ENCODE measurements around the gene BBS9.

Gene BBS9

DNA sequence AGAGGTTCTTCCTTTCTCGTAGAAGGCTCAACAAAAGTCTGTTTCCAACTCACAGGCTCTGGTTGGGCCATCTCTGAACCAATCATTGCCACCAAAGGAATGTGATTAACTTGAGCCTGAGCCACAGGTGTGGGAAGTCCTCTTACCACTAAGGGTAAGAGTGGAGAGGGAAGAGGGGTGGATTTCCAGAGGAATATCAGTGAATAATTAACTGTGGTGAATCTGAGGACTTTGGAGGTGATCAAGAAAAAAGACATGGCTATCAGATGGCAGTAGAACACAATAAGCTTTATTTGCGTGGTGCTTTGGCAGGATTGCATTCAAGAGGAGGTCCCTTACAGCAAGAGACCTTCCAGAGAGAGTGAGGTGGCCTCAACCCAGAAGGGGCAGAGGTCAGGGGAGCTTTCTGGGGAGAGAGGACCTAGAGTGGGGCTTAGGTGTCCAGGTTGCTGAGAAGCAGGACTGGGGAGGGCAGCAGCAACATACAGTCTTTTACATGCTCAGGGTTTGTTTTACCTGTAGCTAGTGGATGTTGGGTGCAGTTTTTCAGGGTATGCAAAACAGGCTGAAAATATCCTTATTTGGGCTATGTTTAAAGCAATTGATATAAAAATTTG lies 61.4 kb downstream of the BBS9 start:
- Histone ChIP-seq H3K4me1 (ENCODE audit: control insufficient read depth in 5 of 5, insufficient read depth in 5 of 5, low read length in 5 of 5) (peaks cover 0 to 6% (median 0%) of the 10 kb centered on the region in 5 donors), H3K27ac (ENCODE audit: low read depth, low read length) (no peak overlapping the region), H3K27me3 (ENCODE audit: control insufficient read depth in 5 of 5, insufficient read depth in 4 of 5, low read length in 5 of 5) (no peaks in the 10 kb centered on the region), H3K4me3 (ENCODE audit: low read depth in 1 of 5, low read length in 5 of 5) (no peak overlapping the region), H3K9me3 (ENCODE audit: control insufficient read depth in 5 of 5, low read length in 5 of 5) (peaks cover 0 to 5% (median 0%) of the 10 kb centered on the region in 5 donors), H3K9ac (ENCODE audit: low read length in 5 of 5) (no peak overlapping the region), H3K36me3 (ENCODE audit: control insufficient read depth in 5 of 5, insufficient read depth in 5 of 5, low read length in 5 of 5) (peaks cover 0 to 3% (median 0%) of the 10 kb centered on the region in 5 donors)

GRCh38 chr7:33191340-33191739 lies 62.0 kb downstream of the BBS9 start:
- Histone ChIP-seq H3K9me3 (ENCODE audit: control insufficient read depth in 5 of 5, low read length in 5 of 5) (peaks cover 0 to 5% (median 0%) of the 10 kb centered on the region in 5 donors), H3K27me3 (ENCODE audit: control insufficient read depth in 5 of 5, insufficient read depth in 4 of 5, low read length in 5 of 5) (no peaks in the 10 kb centered on the region), H3K27ac (ENCODE audit: low read depth, low read length) (no peak overlapping the region), H3K36me3 (ENCODE audit: control insufficient read depth in 5 of 5, insufficient read depth in 5 of 5, low read length in 5 of 5) (peaks cover 0 to 3% (median 0%) of the 10 kb centered on the region in 5 donors), H3K9ac (ENCODE audit: low read length in 5 of 5) (no peak overlapping the region), H3K4me3 (ENCODE audit: low read depth in 1 of 5, low read length in 5 of 5) (no peak overlapping the region), H3K4me1 (ENCODE audit: control insufficient read depth in 5 of 5, insufficient read depth in 5 of 5, low read length in 5 of 5) (peaks cover 0 to 6% (median 0%) of the 10 kb centered on the region in 5 donors)

DNA sequence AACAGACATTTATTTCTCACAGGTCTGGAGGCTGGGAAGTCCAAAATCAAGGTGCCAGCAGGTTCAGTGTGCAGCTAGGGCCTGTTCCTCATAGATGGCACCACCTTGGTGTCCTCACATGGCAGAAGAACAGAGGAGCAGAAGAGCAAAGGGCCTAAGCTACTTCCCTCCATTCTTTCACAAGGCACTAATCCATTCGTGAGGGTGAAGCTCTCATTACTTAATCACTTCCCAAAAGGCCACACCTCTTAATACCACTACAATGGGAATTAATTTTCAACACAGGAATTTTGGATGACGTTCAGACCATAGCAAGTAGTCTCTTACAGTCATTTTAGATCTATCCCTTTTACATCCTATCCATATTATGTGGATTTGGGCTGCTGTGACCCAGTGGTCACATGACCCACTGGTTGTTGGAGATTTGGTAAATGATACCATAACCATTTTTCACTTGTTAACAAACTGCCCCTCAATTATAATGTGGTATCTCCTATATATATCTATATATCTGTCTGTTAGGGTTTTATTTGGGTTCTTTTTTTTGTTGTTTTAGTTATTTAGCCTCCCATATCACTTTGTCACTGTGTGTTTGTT lies 63.4 kb downstream of the BBS9 start:
- H3K4me1 ChIP-seq (ENCODE audit: control insufficient read depth in 5 of 5, insufficient read depth in 5 of 5, low read length in 5 of 5): peaks cover 0 to 6% (median 0%) of the 10 kb centered on the region in 5 donors
- H3K36me3 ChIP-seq (ENCODE audit: control insufficient read depth in 5 of 5, insufficient read depth in 5 of 5, low read length in 5 of 5): peaks cover 0 to 3% (median 0%) of the 10 kb centered on the region in 5 donors
- no peaks in the 10 kb centered on the region for H3K27me3 ChIP-seq (ENCODE audit: control insufficient read depth in 5 of 5, insufficient read depth in 4 of 5, low read length in 5 of 5)
- H3K9me3 ChIP-seq (ENCODE audit: control insufficient read depth in 5 of 5, low read length in 5 of 5): peaks cover 0 to 5% (median 0%) of the 10 kb centered on the region in 5 donors
- H3K27ac ChIP-seq (ENCODE audit: low read depth, low read length): no peak overlapping the region
- no peak overlapping the region for H3K4me3 ChIP-seq (ENCODE audit: low read depth in 1 of 5, low read length in 5 of 5)
- no peak overlapping the region for H3K9ac ChIP-seq (ENCODE audit: low read length in 5 of 5)

DNA sequence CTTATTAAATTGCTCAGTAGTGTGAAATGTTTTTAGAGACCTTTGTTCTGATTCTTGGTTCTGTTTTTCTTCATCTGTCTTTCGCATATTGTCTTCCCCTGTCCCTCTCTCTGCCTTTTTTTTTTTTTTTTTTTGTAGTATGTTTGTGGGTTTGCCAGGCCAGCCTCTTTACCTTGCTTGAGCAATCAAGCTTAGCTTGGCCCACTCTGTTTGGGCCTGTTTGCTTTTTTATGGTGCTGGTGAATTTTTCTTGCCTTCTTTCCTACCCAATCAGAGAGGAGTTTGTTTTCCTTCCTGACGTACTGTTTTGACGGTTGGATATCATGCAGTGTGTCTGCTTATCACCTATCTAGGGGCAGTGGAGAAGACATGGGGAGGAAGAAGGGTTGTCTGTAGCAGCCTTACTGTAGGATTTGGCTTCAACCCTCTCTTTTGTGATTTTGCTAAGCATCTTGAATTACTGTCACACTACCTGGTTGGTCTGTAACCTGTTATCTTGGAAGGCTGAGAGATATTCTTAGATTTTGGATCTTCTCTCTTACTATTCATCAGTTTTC lies 64.0 kb downstream of the BBS9 start:
- H3K9ac ChIP-seq (ENCODE audit: low read length in 5 of 5): no peak overlapping the region
- H3K27me3 ChIP-seq (ENCODE audit: control insufficient read depth in 5 of 5, insufficient read depth in 4 of 5, low read length in 5 of 5): no peaks in the 10 kb centered on the region
- H3K9me3 ChIP-seq (ENCODE audit: control insufficient read depth in 5 of 5, low read length in 5 of 5): peaks cover 0 to 5% (median 0%) of the 10 kb centered on the region in 5 donors
- H3K36me3 ChIP-seq (ENCODE audit: control insufficient read depth in 5 of 5, insufficient read depth in 5 of 5, low read length in 5 of 5): peaks cover 0 to 3% (median 0%) of the 10 kb centered on the region in 5 donors
- H3K4me1 ChIP-seq (ENCODE audit: control insufficient read depth in 5 of 5, insufficient read depth in 5 of 5, low read length in 5 of 5): peaks cover 0 to 6% (median 0%) of the 10 kb centered on the region in 5 donors
- no peak overlapping the region for H3K27ac ChIP-seq (ENCODE audit: low read depth, low read length)
- H3K4me3 ChIP-seq (ENCODE audit: low read depth in 1 of 5, low read length in 5 of 5): no peak overlapping the region

DNA sequence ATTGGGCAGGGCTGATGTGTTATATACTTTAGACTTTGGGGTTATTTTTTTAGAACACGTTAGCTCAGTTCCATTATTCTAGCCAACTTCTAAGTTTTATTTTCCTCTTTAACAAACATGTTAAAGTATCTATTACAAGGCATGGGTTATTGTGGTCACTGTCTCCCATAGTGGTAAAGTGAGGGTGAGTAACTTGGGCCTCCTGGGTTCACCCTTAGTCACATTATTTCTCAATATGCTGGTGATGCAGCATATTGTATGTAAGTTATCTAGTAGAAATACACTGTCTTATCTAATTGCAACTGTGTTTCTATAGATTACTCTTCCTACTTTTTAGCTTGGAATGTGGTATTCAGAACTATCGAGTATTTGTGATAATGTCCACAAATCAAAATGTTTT lies 65.9 kb downstream of the BBS9 start:
- no peak overlapping the region for H3K9ac ChIP-seq (ENCODE audit: low read length in 5 of 5)
- no peaks in the 10 kb centered on the region for H3K27me3 ChIP-seq (ENCODE audit: control insufficient read depth in 5 of 5, insufficient read depth in 4 of 5, low read length in 5 of 5)
- no peak overlapping the region for H3K4me3 ChIP-seq (ENCODE audit: low read depth in 1 of 5, low read length in 5 of 5)
- H3K4me1 ChIP-seq (ENCODE audit: control insufficient read depth in 5 of 5, insufficient read depth in 5 of 5, low read length in 5 of 5): peaks cover 0 to 6% (median 0%) of the 10 kb centered on the region in 5 donors
- peaks cover 0 to 3% (median 0%) of the 10 kb centered on the region in 5 donors for H3K36me3 ChIP-seq (ENCODE audit: control insufficient read depth in 5 of 5, insufficient read depth in 5 of 5, low read length in 5 of 5)
- no peak overlapping the region for H3K27ac ChIP-seq (ENCODE audit: low read depth, low read length)
- H3K9me3 ChIP-seq (ENCODE audit: control insufficient read depth in 5 of 5, low read length in 5 of 5): peaks cover 0 to 5% (median 0%) of the 10 kb centered on the region in 5 donors

GRCh38 chr7:33196221-33196620 lies 66.9 kb downstream of the BBS9 start:
- H3K9ac ChIP-seq (ENCODE audit: low read length in 5 of 5): no peak overlapping the region
- peaks cover 0 to 5% (median 0%) of the 10 kb centered on the region in 5 donors for H3K9me3 ChIP-seq (ENCODE audit: control insufficient read depth in 5 of 5, low read length in 5 of 5)
- H3K36me3 ChIP-seq (ENCODE audit: control insufficient read depth in 5 of 5, insufficient read depth in 5 of 5, low read length in 5 of 5): peaks cover 0 to 3% (median 0%) of the 10 kb centered on the region in 5 donors
- H3K27ac ChIP-seq (ENCODE audit: low read depth, low read length): no peak overlapping the region
- peaks cover 0 to 2% (median 0%) of the 10 kb centered on the region in 5 donors for H3K4me1 ChIP-seq (ENCODE audit: control insufficient read depth in 5 of 5, insufficient read depth in 5 of 5, low read length in 5 of 5)
- H3K4me3 ChIP-seq (ENCODE audit: low read depth in 1 of 5, low read length in 5 of 5): no peak overlapping the region
- no peaks in the 10 kb centered on the region for H3K27me3 ChIP-seq (ENCODE audit: control insufficient read depth in 5 of 5, insufficient read depth in 4 of 5, low read length in 5 of 5)

GRCh38 chr7:33200282-33200681 lies 70.9 kb downstream of the BBS9 start:
- Histone ChIP-seq H3K9me3 (ENCODE audit: control insufficient read depth in 5 of 5, low read length in 5 of 5) (no peaks in the 10 kb centered on the region), H3K4me3 (ENCODE audit: low read depth in 1 of 5, low read length in 5 of 5) (no peak overlapping the region), H3K27me3 (ENCODE audit: control insufficient read depth in 5 of 5, insufficient read depth in 4 of 5, low read length in 5 of 5) (no peaks in the 10 kb centered on the region), H3K9ac (ENCODE audit: low read length in 5 of 5) (no peak overlapping the region), H3K4me1 (ENCODE audit: control insufficient read depth in 5 of 5, insufficient read depth in 5 of 5, low read length in 5 of 5) (no peaks in the 10 kb centered on the region), H3K27ac (ENCODE audit: low read depth, low read length) (no peak overlapping the region), H3K36me3 (ENCODE audit: control insufficient read depth in 5 of 5, insufficient read depth in 5 of 5, low read length in 5 of 5) (no peaks in the 10 kb centered on the region)

- no peaks in the 10 kb centered on the region for H3K27me3 ChIP-seq (ENCODE audit: control insufficient read depth in 5 of 5, insufficient read depth in 4 of 5, low read length in 5 of 5)
- no peak overlapping the region for H3K27ac ChIP-seq (ENCODE audit: low read depth, low read length)
- H3K9ac ChIP-seq (ENCODE audit: low read length in 5 of 5): no peak overlapping the region
- no peaks in the 10 kb centered on the region for H3K9me3 ChIP-seq (ENCODE audit: control insufficient read depth in 5 of 5, low read length in 5 of 5)
- no peak overlapping the region for H3K4me3 ChIP-seq (ENCODE audit: low read depth in 1 of 5, low read length in 5 of 5)
- H3K4me1 ChIP-seq (ENCODE audit: control insufficient read depth in 5 of 5, insufficient read depth in 5 of 5, low read length in 5 of 5): no peaks in the 10 kb centered on the region
- no peaks in the 10 kb centered on the region for H3K36me3 ChIP-seq (ENCODE audit: control insufficient read depth in 5 of 5, insufficient read depth in 5 of 5, low read length in 5 of 5)
Measured at GRCh38 chr7:33201821-33202220, 72.5 kb downstream of the BBS9 start.

DNA sequence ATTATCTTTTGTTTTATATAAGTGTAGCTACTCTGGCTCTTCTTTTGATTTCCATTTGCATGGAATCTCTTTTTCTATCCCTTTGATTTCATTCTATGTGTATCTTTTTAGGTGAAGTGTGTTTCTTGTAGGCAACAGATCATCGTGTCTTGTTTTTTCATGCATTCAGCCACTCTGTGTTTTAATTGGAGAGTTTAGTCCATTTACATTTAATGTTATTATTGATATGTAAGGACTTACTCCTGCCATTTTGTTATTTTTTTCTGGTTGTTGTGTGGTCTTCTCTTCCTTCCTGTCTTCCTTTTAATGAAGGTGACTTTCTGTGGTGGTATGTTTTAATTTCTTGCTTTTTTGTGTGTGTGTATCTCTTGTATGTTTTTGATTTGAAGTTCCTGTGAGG lies 81.6 kb downstream of the BBS9 start:
- no peaks in the 10 kb centered on the region for H3K27me3 ChIP-seq (ENCODE audit: control insufficient read depth in 5 of 5, insufficient read depth in 4 of 5, low read length in 5 of 5)
- no peak overlapping the region for H3K27ac ChIP-seq (ENCODE audit: low read depth, low read length)
- H3K9me3 ChIP-seq (ENCODE audit: control insufficient read depth in 5 of 5, low read length in 5 of 5): peaks cover 0 to 27% (median 18%) of the 10 kb centered on the region in 5 donors
- H3K9ac ChIP-seq (ENCODE audit: low read length in 5 of 5): no peak overlapping the region
- no peak overlapping the region for H3K4me3 ChIP-seq (ENCODE audit: low read depth in 1 of 5, low read length in 5 of 5)
- H3K4me1 ChIP-seq (ENCODE audit: control insufficient read depth in 5 of 5, insufficient read depth in 5 of 5, low read length in 5 of 5): no peaks in the 10 kb centered on the region
- H3K36me3 ChIP-seq (ENCODE audit: control insufficient read depth in 5 of 5, insufficient read depth in 5 of 5, low read length in 5 of 5): peaks cover 0 to 4% (median 2%) of the 10 kb centered on the region in 5 donors

GRCh38 chr7:33212144-33212543 lies 82.8 kb downstream of the BBS9 start:
- Histone ChIP-seq H3K27me3 (ENCODE audit: control insufficient read depth in 5 of 5, insufficient read depth in 4 of 5, low read length in 5 of 5) (no peaks in the 10 kb centered on the region), H3K4me1 (ENCODE audit: control insufficient read depth in 5 of 5, insufficient read depth in 5 of 5, low read length in 5 of 5) (no peaks in the 10 kb centered on the region), H3K27ac (ENCODE audit: low read depth, low read length) (no peak overlapping the region), H3K36me3 (ENCODE audit: control insufficient read depth in 5 of 5, insufficient read depth in 5 of 5, low read length in 5 of 5) (peaks cover 0 to 4% (median 2%) of the 10 kb centered on the region in 5 donors), H3K4me3 (ENCODE audit: low read depth in 1 of 5, low read length in 5 of 5) (no peak overlapping the region), H3K9ac (ENCODE audit: low read length in 5 of 5) (no peak overlapping the region), H3K9me3 (ENCODE audit: control insufficient read depth in 5 of 5, low read length in 5 of 5) (peaks cover 0 to 27% (median 18%) of the 10 kb centered on the region in 5 donors)
